Astrocyte of the spinal cord (primary cell): ENCODE data around the gene PDE6B.

Experiments
- DNase-seq: peaks from one replicate; pipeline ENCODE4 v3.0.0; 2011; ENCODE audit warnings: low read depth, low spot score
- H3K4me3 ChIP-seq: 2 replicates; pipeline ENCODE4 v1.5.1; 2011; ENCODE audit warnings: low read depth, mild to moderate bottlenecking, low read length, moderate library complexity
- in situ Hi-C: cut with HindIII; loops from 2 replicates; pipeline ENCODE4 v1.10.0; 2017; ENCODE audit warnings: low sequenced_read_pairs
- TF ChIP-seq, protein P1 (sequence below): IDR thresholded peaks from 2 replicates; pipeline ENCODE4 v1.5.1; 2012; ENCODE audit warnings: low read depth, mild to moderate bottlenecking, low read length, inconsistent platforms

The PDE6B gene

DNA sequence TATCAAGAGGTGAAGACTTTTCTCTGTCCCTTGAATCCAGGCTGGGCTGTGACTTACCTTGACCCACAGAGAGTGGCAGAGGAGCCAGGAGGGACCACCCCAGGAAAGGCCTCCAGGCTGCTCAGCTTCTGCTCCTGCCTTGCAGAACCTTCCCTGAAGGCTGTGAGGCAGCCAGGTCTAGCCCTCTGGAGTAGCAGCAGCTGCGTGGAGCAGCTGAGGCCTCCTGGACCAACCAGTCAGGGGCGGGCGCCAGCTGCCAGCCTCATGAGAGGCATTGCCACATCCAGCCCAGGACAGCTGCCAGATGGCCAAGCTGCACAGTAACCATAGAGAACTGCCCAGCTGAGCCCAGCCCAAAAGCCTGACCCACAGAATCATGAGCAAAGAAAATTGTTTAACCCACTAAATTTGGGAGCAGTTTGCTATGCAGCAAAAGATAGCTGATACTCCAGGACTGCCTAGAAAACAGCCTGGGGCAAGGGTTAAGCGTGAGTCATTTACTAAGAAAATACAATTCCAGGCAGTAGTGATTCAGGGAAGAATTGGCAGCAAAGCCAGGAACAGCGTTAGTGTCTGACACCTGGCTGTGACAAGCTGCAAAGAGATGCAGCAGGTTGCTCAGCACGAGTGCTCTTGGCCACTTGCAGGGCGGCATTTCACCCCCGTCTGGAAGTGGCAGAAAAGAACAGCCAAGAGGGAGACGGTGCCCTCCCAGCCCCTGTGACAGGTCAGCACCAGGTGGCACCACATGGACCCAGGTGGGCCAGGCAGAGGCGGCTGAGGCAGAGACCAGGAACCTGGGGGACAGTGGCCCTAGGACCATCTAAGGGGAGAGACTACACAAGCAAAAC, 14.7 kb upstream of the PDE6B start:
- no peak overlapping the region for H3K4me3 ChIP-seq
- peak; percentile 4 for DNase-seq
- in situ Hi-C loops: no loop called here
- TF ChIP-seq, protein P1, sequence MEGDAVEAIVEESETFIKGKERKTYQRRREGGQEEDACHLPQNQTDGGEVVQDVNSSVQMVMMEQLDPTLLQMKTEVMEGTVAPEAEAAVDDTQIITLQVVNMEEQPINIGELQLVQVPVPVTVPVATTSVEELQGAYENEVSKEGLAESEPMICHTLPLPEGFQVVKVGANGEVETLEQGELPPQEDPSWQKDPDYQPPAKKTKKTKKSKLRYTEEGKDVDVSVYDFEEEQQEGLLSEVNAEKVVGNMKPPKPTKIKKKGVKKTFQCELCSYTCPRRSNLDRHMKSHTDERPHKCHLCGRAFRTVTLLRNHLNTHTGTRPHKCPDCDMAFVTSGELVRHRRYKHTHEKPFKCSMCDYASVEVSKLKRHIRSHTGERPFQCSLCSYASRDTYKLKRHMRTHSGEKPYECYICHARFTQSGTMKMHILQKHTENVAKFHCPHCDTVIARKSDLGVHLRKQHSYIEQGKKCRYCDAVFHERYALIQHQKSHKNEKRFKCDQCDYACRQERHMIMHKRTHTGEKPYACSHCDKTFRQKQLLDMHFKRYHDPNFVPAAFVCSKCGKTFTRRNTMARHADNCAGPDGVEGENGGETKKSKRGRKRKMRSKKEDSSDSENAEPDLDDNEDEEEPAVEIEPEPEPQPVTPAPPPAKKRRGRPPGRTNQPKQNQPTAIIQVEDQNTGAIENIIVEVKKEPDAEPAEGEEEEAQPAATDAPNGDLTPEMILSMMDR: no peak

DNA sequence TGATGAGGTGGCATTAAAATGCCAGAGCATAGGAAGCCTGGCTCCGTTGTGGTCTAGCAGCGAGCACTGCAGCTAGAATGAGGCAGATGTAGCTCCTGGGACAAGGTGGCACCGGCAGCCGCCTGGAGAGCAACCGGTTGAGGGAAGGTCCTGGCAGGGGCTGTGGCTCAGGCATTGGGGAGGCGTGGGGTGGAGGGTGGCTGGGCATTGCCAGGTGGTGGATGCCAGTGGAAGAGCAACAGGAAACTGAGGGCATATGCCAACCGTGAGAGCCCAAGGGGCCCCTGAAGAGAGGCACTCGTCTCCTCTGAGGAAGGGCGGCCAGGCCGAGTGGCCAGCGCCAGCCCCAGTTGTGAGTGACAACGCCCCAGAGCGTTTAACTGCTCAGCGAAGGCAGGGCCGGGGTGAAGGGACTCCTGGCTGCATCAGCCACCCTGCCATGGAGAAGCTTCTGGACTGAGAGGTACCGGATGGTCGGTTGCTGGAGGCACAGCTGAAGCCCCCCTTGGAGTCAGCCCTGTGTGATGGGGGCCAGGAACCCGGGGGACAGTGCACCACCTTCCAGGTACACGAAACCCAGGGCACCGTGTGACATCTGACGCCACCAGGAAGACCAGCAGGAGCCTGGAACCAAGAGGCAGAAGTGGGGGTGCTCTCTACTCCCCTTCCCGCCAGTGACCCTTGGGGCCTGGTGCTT, 13.2 kb upstream of the PDE6B start:
- H3K4me3 ChIP-seq: no peak overlapping the region
- in situ Hi-C loops: no loop called here
- TF ChIP-seq, protein P1: no peak
- no peak for DNase-seq

DNA sequence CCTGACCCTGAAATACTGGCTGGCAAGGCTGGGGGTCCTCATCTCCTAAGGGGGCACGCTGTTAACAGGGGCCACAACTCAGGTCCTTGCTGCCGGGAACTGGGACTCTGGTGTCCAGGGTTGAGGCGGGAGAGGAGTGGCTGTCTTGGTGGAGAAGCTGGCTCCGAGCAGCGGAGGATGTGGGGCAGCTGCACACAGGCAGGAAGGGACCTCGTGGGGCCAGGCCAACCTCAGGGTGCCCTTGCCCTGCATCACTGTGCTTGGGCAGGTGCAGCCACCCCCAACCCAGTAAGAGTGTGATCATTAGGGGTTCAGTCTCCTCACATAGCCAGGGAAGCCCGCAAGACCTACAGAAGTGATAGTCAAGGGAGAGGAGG, 12.6 kb upstream of the PDE6B start:
- no peak for DNase-seq
- H3K4me3 ChIP-seq: no peak overlapping the region
- TF ChIP-seq, protein P1: no peak
- in situ Hi-C loops: no loop called here

DNA sequence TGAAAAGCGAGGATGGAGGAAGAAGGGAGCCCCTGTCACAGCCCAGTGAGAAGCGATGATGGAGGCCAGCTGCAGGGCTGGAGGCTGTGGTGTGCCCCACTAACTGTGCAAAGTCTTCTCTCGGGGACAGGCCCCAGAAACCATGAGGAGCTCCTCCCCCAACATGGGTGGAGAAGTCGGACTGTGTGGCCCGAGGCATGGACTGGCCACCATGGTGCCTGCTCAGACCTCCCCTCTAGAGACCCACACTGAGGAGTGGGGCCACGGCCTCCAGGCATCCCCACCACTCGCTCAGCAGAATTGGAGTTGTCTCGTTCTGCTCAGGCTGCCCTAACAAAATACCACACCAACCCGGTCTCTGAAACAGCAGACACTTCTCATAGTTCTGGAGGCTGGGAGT, 12.2 kb upstream of the PDE6B start:
- in situ Hi-C loops: no loop called here
- no peak overlapping the region for H3K4me3 ChIP-seq
- DNase-seq: no peak
- TF ChIP-seq, protein P1: no peak

DNA sequence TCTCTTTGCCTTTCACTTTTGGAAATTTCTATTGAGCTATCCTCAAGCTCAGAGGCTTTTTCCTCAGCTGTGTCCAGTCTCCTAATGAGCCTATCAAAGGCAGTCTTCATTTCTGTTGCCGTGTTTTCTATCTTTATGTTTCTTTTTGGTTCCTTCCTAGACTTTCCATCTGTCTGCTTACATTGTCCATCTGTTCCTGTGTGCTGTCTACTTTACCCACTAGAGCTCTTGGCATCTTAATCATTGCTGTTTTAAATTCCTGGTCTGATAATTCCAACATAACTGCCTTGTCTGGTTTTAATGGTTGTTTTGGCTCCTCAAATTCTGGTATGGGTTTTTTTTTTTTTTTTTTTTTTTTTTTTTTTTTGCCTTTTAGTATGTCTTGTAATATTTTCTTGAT, 9.3 kb upstream of the PDE6B start:
- no peak overlapping the region for H3K4me3 ChIP-seq
- no peak for DNase-seq
- in situ Hi-C loops: no loop called here
- TF ChIP-seq, protein P1: no peak

DNA sequence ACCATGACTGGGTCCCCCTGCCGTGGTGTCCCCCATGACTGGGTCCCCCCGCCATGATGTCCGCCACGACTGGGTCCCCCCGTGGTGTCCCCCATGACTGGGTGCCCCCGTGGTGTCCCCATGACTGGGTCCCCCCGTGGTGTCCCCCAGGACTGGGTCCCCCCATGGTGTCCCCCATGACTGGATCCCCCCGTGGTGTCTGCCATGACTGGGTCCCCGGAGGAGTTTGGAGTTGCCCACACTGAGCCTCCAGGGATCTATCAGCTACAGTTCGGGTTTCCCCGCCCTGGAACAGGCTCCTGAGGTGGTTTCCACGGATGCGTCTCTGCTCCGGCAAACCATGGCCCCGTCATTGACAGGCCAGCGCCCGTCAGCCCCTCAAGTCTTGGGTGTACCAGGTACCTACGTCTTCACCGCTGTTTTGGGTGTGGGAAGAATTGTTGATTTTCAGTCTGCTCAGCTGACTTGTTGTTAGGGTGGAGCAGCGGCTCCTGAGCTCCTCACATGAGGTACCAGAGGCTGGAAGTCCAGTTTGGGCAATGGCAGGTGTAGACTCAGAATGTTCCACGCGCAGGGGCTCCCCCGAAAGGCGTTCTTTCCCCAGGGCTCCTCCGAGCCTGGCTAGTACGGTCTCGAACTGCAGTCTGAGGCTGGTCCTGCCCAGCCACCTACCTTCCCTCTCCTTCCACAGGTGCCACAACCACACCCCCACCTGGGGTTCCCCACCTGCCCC, 8.3 kb upstream of the PDE6B start:
- no peak overlapping the region for H3K4me3 ChIP-seq
- DNase-seq: no peak
- in situ Hi-C loops: no loop called here
- TF ChIP-seq, protein P1: no peak
